ENCODE results near the gene TSTD1. TPM values are rescaled to one million over a fixed set of nuclear protein-coding genes. Genes with fewer than 3 reads are reported as not detected.

The TSTD1 gene
- total RNA-seq, 1 donor from 2014 or later: 24.2 TPM

DNA sequence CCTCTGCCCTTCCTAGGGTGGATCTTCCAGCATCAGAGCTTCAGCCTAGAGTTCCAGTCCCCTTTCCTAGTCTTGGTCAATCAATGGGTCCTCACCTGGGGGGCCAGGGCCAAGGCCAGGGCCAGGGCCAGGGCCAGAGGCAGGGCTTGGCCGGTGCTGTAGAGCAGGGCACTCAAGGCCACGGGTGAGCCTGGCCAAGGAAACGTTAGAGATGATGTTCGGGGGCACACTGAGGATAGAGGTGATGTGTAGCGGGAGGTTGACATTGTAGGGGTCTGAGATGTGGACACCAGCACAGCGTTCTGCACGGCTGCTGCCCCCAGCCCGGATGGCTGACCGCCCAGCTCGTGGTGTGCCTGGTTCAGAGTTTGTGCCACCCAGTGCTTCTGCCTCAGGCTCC lies 12.5 kb upstream of the TSTD1 start:
- Mint-ChIP-seq H3K27ac (ENCODE audit: unreplicated experiment) (no peak overlapping the region), H3K36me3 (ENCODE audit: unreplicated experiment) (peaks cover 13% of the 10 kb centered on the region), H3K4me3 (ENCODE audit: unreplicated experiment) (no peak overlapping the region)

DNA sequence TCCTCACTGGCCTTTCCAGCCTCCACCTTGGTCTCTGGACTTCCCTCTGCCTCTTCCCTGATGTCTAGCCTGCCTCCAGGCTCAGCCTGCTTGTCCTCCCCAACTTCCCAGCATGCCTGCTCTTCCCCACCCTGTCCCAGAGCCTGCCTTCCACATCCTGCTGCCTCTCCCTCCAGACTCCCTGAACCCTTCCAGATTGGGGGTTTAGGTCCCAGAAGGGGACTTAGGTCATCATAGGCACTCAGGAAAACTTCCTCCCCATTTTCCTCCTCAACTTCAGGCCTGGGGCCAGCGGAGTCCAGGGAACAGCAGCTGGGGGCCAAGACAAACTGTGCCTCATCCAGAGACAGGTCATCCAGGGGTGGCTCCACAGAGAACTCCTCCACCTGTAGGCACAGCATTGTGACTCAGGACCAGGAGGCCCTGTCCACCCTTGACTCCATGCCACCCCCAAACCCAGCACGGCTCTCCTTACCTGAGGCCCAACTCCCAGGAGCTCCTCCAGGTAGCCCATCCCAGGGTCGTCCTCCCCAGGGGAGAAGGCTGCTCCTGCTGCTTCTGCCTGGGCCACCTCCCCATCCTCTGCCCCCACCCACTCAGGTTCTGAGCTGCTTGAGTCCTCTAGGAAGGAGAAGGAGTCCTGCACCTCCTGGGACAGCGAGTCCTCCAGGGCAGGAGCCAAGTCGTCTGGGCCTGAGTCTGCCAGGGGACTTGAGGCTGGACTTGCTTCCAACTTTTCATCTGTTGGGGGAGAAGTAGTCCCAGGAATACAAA lies 10.4 kb upstream of the TSTD1 start:
- Mint-ChIP-seq H3K4me1 (ENCODE audit: low read depth, unreplicated experiment) (peaks cover 2% of the 10 kb centered on the region), H3K9me3 (ENCODE audit: unreplicated experiment) (peaks cover 13% of the 10 kb centered on the region), H3K4me3 (ENCODE audit: unreplicated experiment) (no peak overlapping the region), H3K27ac (ENCODE audit: unreplicated experiment) (no peak overlapping the region), H3K36me3 (ENCODE audit: unreplicated experiment) (peaks cover 17% of the 10 kb centered on the region), H3K27me3 (ENCODE audit: unreplicated experiment) (peaks cover 22% of the 10 kb centered on the region)
- TF ChIP-seq, protein P1, sequence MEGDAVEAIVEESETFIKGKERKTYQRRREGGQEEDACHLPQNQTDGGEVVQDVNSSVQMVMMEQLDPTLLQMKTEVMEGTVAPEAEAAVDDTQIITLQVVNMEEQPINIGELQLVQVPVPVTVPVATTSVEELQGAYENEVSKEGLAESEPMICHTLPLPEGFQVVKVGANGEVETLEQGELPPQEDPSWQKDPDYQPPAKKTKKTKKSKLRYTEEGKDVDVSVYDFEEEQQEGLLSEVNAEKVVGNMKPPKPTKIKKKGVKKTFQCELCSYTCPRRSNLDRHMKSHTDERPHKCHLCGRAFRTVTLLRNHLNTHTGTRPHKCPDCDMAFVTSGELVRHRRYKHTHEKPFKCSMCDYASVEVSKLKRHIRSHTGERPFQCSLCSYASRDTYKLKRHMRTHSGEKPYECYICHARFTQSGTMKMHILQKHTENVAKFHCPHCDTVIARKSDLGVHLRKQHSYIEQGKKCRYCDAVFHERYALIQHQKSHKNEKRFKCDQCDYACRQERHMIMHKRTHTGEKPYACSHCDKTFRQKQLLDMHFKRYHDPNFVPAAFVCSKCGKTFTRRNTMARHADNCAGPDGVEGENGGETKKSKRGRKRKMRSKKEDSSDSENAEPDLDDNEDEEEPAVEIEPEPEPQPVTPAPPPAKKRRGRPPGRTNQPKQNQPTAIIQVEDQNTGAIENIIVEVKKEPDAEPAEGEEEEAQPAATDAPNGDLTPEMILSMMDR (IDR thresholded peaks at IDR 0.05; ENCODE audit: partially characterized antibody, unreplicated experiment): no peak
- DNase-seq: no peak

More for the DNA sequence above, 12.5 kb upstream of the TSTD1 start:
- H3K27me3 Mint-ChIP-seq (ENCODE audit: unreplicated experiment): peaks cover 9% of the 10 kb centered on the region
- TF ChIP-seq, protein P1 (IDR thresholded peaks at IDR 0.05; ENCODE audit: partially characterized antibody, unreplicated experiment): no peak
- no peaks in the 10 kb centered on the region for H3K4me1 Mint-ChIP-seq (ENCODE audit: low read depth, unreplicated experiment)
- H3K9me3 Mint-ChIP-seq (ENCODE audit: unreplicated experiment): peaks cover 3% of the 10 kb centered on the region
- DNase-seq: no peak

DNA sequence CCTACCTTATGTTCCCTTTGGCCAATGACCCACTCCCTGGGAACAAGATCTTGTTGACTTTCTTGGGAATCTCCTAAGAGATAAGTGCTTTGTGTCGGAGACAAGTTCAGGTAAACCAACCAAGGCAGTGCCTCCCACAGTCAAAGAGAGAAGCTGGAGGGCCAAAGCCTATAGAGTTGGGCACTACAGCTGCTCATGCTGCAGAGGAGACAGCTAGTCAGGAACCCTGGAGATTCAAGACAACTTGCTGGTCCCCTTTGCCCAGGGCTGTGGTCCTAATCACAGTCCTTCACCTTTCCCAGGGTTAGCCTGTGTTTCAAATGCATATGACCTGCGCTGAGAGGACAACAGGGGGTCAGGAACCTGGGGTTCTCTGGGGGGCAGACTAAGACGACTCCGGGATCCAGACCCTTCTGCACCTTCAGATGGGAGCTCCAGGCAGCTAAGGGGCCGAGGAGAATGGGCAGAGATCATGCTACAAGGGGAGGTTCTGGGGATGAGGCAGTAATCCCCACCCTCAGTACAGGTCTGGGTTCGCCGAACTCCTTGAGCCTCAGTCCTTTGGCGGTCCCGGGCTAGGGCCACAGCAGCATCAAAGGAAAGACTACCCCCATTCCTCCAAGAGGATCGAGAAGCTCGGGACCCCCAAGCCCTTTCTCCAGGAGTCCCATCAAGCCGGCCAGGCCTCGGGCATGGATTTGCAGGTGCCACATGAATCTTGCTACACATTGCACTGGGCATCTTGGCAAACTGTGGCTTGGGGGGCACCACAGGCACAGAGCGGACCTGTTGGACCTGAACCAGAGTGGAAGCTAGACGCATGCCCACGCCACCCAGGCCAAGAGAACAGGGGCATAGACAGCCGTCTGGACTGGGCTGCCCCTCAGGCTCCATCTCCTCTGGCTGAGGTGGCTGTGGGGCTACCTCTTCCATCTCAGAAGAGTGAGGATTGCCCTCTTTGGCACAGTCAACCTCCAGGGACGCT lies 9.0 kb upstream of the TSTD1 start:
- Mint-ChIP-seq H3K36me3 (ENCODE audit: unreplicated experiment) (peaks cover 17% of the 10 kb centered on the region), H3K4me3 (ENCODE audit: unreplicated experiment) (no peak overlapping the region), H3K9me3 (ENCODE audit: unreplicated experiment) (peaks cover 13% of the 10 kb centered on the region), H3K27me3 (ENCODE audit: unreplicated experiment) (peaks cover 17% of the 10 kb centered on the region), H3K4me1 (ENCODE audit: low read depth, unreplicated experiment) (peaks cover 6% of the 10 kb centered on the region), H3K27ac (ENCODE audit: unreplicated experiment) (peak overlapping the region; percentile 22)
- TF ChIP-seq, protein P1 (IDR thresholded peaks at IDR 0.05; ENCODE audit: partially characterized antibody, unreplicated experiment): no peak
- DNase-seq: no peak

DNA sequence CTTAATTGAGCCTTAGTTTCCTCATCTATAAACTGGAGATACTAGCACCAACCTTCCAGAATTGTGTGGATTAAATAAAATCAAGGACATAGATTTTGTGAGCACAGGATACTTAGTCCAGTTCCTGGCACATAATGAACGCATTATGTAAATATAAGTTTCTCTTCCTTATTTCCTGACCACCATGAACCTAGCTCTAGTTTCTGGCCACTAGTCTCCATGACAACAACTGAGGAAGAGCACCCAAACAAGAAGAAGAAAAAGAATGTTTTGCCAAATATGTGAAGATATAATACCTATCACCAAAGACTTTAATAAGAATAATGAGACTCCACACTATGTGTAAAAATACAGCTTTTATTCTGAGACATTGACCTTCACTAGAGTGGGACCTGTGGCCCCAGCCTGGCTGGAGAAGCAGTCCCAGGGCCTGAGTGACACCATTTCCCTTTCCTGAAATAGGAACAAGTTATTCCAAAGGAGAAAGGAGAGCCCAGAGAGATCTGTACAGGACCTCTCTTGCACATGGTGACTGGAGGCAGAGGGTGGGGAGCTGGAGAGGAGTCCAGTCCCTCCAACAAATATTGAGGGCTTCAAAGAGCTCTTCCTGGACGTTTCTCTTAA lies 8.0 kb upstream of the TSTD1 start:
- peak overlapping the region; percentile 100 for H3K27ac Mint-ChIP-seq (ENCODE audit: unreplicated experiment)
- H3K4me3 Mint-ChIP-seq (ENCODE audit: unreplicated experiment): peak overlapping the region; percentile 97

More for the DNA sequence above, 8.0 kb upstream of the TSTD1 start:
- no peak for DNase-seq
- H3K36me3 Mint-ChIP-seq (ENCODE audit: unreplicated experiment): peaks cover 17% of the 10 kb centered on the region
- TF ChIP-seq, protein P1 (IDR thresholded peaks at IDR 0.05; ENCODE audit: partially characterized antibody, unreplicated experiment): no peak
- peaks cover 9% of the 10 kb centered on the region for H3K4me1 Mint-ChIP-seq (ENCODE audit: low read depth, unreplicated experiment)
- H3K9me3 Mint-ChIP-seq (ENCODE audit: unreplicated experiment): peaks cover 13% of the 10 kb centered on the region
- H3K27me3 Mint-ChIP-seq (ENCODE audit: unreplicated experiment): peaks cover 20% of the 10 kb centered on the region

All from glutamatergic neuron (in vitro differentiated cells).